Activated naive CD8-positive, alpha-beta T cell treated with anti-CD3 and anti-CD28 coated beads, Interleukin-2, amount 50 U/mL, for 24 hours (primary cell): Measurements from ENCODE around the gene MLF1.

Experiments
- ATAC-seq: fragments of 150-1000 bp; cut with Tn5 transposase; one replicate; pipeline ENCODE4 v1.10.0; 2021
- DNase-seq: peaks from one replicate; pipeline ENCODE4 v3.0.0; 2021
- H3K27ac Mint-ChIP-seq: one replicate; pipeline ENCODE4 v1.8.0; 2021; ENCODE audit warnings: mild to moderate bottlenecking, mixed read lengths
- H3K27me3 Mint-ChIP-seq: one replicate; pipeline ENCODE4 v1.8.0; 2021; ENCODE audit warnings: mixed read lengths
- H3K36me3 Mint-ChIP-seq: one replicate; pipeline ENCODE4 v1.8.0; 2021; ENCODE audit warnings: low read depth, mixed read lengths
- H3K4me1 Mint-ChIP-seq: one replicate; pipeline ENCODE4 v1.8.0; 2021; ENCODE audit warnings: mixed read lengths
- H3K4me3 Mint-ChIP-seq: one replicate; pipeline ENCODE4 v1.8.0; 2021; ENCODE audit warnings: mild to moderate bottlenecking, moderate library complexity, mixed read lengths
- H3K9me3 Mint-ChIP-seq: one replicate; pipeline ENCODE4 v1.8.0; 2021; ENCODE audit warnings: mixed read lengths

MLF1 gene

DNA sequence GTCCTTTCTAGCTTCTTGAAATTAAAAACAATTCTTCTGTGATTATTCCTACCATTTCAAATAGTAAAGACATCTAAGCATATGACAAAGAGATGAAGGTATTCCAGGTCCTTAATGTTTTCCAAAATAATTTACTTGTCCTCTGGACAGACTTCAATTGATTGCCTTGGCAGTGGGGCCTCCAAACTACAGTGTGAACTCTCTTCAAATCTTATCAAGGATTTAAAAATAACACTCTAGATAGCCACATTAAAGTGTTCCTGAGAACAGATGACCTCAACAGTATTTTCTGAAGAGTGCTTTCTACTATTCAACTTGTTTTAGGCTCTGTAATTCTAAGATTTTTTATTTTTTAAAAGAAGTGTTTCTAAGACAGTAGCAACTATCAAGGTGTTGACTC, 7.9 kb upstream of the MLF1 start:
- ATAC-seq (no peak), DNase-seq (no peak)
- Mint-ChIP-seq H3K36me3 (no peaks in the 10 kb centered on the region), H3K4me3 (no peak overlapping the region), H3K4me1 (no peaks in the 10 kb centered on the region), H3K27me3 (peaks cover 3% of the 10 kb centered on the region), H3K9me3 (peaks cover 9% of the 10 kb centered on the region), H3K27ac (no peak overlapping the region)

DNA sequence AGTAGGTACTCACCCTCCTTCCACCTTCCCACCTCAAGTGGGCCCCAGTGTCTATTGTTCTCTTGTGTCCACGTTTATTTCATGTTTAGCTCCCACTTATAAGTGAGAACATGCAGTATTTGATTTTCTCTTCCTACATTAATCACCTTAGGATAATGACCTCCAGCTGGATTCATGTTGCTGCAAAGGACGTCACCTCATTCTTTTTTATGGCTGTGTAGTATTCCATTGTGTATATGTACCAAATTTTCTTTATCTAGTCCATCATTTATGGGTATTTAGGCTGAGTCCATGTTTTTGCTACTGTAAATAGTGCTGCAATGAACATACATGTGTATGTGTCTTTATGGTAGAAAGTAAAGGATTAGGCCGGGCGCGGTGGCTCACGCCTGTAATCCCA, 5.9 kb upstream of the MLF1 start:
- no peak overlapping the region for H3K4me3 Mint-ChIP-seq
- no peaks in the 10 kb centered on the region for H3K36me3 Mint-ChIP-seq
- no peak for ATAC-seq
- no peak for DNase-seq
- H3K4me1 Mint-ChIP-seq, result no peaks in the 10 kb centered on the region
- H3K27ac Mint-ChIP-seq, result no peak overlapping the region
- H3K27me3 Mint-ChIP-seq, result peaks cover 17% of the 10 kb centered on the region
- H3K9me3 Mint-ChIP-seq, result peaks cover 9% of the 10 kb centered on the region

DNA sequence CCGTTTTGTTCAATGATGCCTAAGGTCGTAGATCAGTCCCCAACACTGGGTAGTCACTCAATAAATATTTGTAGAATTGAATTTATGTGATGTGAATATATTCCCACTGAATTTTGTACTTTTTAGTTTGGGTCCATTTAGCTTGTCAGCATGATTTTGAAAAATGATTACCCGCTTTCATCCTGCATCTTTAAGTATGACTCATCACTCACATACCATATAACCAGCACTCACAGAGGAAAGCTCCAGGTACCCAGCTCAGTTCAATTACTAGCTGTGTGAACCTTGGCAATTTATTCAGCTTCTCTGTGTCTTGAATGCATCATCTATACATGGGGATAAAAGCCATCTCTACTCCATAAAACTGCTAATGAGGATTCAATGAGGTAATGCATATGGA, 2.2 kb upstream of the MLF1 start:
- no peak for ATAC-seq
- DNase-seq, result no peak
- peaks cover 2% of the 10 kb centered on the region for H3K36me3 Mint-ChIP-seq
- H3K27ac Mint-ChIP-seq, result no peak overlapping the region
- H3K27me3 Mint-ChIP-seq, result peaks cover 31% of the 10 kb centered on the region
- H3K4me3 Mint-ChIP-seq, result no peak overlapping the region
- H3K4me1 Mint-ChIP-seq, result peaks cover 11% of the 10 kb centered on the region
- H3K9me3 Mint-ChIP-seq, result peaks cover 13% of the 10 kb centered on the region

DNA sequence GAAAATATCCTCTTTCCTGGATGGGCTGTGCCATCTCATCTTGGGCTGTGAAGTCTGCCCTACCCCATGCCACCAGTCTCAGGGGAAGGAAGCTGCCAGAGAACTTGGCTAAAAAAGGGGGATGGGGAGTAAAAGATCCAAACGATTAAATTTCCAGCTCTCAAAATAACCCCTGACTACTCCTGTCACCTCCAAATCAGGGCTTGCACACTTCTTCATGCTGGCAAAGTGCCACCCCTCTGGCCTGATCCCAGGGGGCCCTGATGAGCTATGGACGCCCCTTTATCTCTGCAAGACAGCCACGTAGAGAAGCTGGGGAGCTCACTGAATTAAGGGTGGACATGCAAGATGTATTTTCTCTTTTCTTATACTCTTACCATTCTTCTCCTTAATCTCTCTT, 1.2 kb upstream of the MLF1 start:
- ATAC-seq (no peak), DNase-seq (no peak)
- H3K36me3 Mint-ChIP-seq, result peaks cover 2% of the 10 kb centered on the region
- no peak overlapping the region for H3K27ac Mint-ChIP-seq
- H3K4me3 Mint-ChIP-seq, result no peak overlapping the region
- peaks cover 13% of the 10 kb centered on the region for H3K9me3 Mint-ChIP-seq
- H3K4me1 Mint-ChIP-seq, result peaks cover 11% of the 10 kb centered on the region
- peaks cover 31% of the 10 kb centered on the region for H3K27me3 Mint-ChIP-seq

DNA sequence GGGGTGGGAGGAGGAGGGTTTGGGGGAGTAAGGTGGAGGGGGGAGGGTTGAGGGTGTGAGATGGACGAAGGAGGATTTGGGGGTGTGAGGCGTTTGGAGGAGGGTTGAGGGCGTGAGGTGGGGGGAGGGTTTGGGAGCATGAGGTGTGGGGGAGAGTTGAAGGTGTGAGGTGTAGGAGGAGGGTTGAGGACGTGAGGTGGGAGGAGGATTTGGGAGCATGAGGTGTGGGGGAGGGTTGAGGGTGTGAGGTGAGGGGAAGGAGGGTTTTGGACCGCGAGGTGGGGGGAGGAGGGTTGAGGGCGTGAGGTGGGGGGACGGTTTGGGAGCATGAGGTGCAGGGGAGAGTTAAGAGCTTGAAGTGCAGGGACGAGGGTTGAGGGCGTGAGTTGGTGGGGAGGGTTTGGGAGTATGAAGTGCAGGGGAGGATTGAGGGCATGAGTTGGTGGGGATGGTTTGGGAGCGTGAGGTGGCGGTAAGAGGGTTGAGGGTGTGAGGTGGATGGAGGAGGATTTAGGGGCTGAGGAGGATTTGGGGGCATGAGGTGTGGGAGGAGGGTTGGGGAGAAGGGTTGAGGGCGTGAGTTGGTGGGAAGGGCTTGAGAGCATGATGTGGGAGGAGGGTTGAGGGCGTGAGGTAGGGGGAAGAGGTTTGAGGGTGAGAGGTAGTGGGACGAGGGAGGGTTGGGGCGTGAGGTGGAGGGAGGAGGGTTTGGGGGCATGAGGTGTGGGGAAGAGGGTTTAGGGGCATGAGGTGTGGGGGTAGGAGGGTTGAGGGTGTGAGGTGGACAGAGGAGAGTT, 1.2 kb downstream of the MLF1 start:
- Mint-ChIP-seq H3K36me3 (peaks cover 2% of the 10 kb centered on the region), H3K4me3 (no peak overlapping the region), H3K9me3 (peaks cover 4% of the 10 kb centered on the region), H3K4me1 (peaks cover 11% of the 10 kb centered on the region), H3K27me3 (peaks cover 28% of the 10 kb centered on the region), H3K27ac (no peak overlapping the region)
- ATAC-seq, result no peak
- DNase-seq, result no peak

DNA sequence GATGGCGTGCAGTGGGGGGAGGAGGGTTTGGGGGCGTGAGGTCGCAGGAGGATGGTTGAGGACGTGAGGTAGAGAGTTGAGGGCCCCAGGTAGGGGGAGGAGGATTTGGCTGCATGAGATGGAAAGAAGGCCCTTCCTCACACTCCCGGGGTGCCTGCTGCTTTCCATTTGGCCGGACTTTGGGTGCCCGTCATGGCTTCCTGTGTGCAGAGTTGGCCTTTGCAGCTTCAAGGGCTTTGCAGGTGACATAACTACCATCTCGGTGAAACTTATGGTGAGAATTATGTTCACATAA, 1.7 kb downstream of the MLF1 start:
- H3K4me3 Mint-ChIP-seq, result no peak overlapping the region
- H3K36me3 Mint-ChIP-seq, result peaks cover 2% of the 10 kb centered on the region
- peaks cover 11% of the 10 kb centered on the region for H3K4me1 Mint-ChIP-seq
- ATAC-seq, result no peak
- DNase-seq, result no peak
- H3K9me3 Mint-ChIP-seq, result peaks cover 4% of the 10 kb centered on the region
- peaks cover 28% of the 10 kb centered on the region for H3K27me3 Mint-ChIP-seq
- H3K27ac Mint-ChIP-seq, result no peak overlapping the region

DNA sequence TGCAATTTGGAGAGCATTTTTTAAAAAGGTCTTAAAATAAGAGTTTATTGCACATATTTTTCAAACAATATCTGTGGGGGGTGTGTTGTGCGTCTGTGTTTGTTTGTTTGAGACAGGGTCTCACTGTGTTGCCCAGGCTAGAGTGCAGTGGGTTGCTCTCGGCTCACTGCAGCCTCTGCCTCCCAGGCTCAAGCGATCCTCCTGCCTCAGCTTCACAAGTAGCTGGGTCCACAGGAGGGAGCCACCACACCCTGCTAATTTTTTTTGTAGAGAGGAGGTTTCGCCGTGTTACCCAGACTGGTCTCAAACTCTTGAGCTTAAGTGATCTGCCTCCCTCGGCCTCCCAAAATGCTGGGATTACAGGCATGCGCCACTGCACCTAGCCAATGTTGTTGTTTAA, 2.7 kb downstream of the MLF1 start:
- Mint-ChIP-seq H3K4me3 (no peak overlapping the region), H3K36me3 (peaks cover 2% of the 10 kb centered on the region), H3K9me3 (peaks cover 4% of the 10 kb centered on the region), H3K27ac (no peak overlapping the region), H3K27me3 (peaks cover 28% of the 10 kb centered on the region), H3K4me1 (peaks cover 11% of the 10 kb centered on the region)
- DNase-seq, result no peak
- no peak for ATAC-seq

DNA sequence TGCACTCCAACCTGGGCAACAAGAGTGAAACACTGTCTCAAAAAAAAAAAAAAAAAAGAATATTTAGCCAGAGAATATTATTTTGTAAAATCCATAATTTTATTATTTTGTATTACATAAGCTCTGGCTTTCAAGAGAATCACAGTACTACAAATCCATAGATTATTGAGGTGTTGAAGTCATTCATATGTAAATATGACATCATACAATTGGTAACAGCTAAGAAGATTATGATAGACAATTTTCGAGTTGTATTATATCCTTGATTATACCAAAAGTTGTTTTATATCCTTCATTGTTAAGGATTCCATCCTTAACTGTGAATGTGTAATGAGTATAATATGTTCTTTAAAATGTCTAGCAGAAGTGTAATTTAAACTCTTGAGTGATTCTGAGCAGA, 3.7 kb downstream of the MLF1 start:
- ATAC-seq, result no peak
- peaks cover 11% of the 10 kb centered on the region for H3K4me1 Mint-ChIP-seq

DNA sequence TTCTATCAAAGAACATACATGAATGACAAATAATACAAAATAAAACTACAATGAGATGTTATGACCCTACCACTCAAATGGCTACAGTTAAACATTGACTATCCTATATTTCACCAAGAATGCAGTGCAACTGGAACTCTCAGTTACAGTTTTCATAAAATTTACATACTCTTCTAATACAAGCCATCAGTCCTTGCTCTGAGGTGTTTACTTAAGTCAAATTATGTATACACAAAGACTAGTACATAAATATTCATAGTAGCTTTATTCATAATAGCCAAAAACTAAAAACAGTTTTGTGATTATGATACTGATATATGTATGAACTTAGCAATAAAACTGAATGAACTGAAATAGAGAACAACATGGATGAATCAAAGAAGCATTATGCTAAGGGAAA, 19.2 kb downstream of the MLF1 start:
- ATAC-seq, result no peak
- Mint-ChIP-seq H3K9me3 (no peaks in the 10 kb centered on the region), H3K4me3 (no peak overlapping the region), H3K27me3 (peaks cover 2% of the 10 kb centered on the region), H3K27ac (no peak overlapping the region), H3K36me3 (no peaks in the 10 kb centered on the region), H3K4me1 (no peaks in the 10 kb centered on the region)
- no peak for DNase-seq

More for the DNA sequence above, 3.7 kb downstream of the MLF1 start:
- no peak for DNase-seq
- H3K9me3 Mint-ChIP-seq, result peaks cover 4% of the 10 kb centered on the region
- peaks cover 20% of the 10 kb centered on the region for H3K27me3 Mint-ChIP-seq
- H3K36me3 Mint-ChIP-seq, result peaks cover 2% of the 10 kb centered on the region
- H3K27ac Mint-ChIP-seq, result no peak overlapping the region
- no peak overlapping the region for H3K4me3 Mint-ChIP-seq

DNA sequence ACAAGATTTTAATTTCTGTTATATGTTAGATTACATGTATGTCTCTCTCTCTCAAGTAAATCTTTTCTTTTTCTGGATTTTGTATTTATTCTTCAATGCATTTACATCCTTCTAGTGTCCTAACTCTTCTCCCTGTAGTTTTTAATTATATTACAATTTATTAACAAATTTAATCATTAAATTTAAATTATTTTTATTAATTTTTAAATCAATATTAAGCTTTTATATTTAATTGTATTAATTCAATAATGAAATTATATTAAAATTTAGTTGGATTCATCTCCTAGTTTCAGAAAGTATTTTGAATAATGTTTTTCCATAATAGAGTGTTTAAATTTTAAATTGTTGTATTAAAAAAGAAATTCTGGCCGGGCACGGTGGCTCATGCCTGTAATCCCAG, 29.8 kb downstream of the MLF1 start:
- DNase-seq, result no peak
- H3K9me3 Mint-ChIP-seq, result no peaks in the 10 kb centered on the region
- no peaks in the 10 kb centered on the region for H3K4me1 Mint-ChIP-seq
- no peak for ATAC-seq
- no peak overlapping the region for H3K4me3 Mint-ChIP-seq
- no peaks in the 10 kb centered on the region for H3K36me3 Mint-ChIP-seq
- H3K27ac Mint-ChIP-seq, result no peak overlapping the region
- H3K27me3 Mint-ChIP-seq, result no peaks in the 10 kb centered on the region

DNA sequence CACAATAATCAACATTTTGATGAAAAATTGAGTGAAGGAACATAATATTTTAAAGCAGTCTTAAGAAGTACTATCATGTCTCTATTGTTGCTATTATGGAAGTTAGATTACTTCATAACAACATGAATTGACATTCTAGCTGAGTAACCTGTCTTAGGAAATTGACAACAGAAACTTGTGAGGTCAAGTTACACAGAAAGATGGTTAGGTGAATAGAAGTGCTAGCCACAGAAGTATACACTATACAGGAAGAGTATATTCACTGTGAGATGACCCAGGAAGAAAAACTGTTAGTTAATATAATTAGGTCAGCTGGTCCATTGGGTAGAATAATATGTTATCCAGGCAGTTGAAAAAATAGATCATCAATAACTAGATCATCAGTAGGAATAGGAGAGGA, 31.2 kb downstream of the MLF1 start:
- H3K36me3 Mint-ChIP-seq, result no peaks in the 10 kb centered on the region
- no peak for DNase-seq
- H3K4me3 Mint-ChIP-seq, result no peak overlapping the region
- H3K4me1 Mint-ChIP-seq, result no peaks in the 10 kb centered on the region
- no peak for ATAC-seq
- H3K27me3 Mint-ChIP-seq, result no peaks in the 10 kb centered on the region
- no peak overlapping the region for H3K27ac Mint-ChIP-seq
- no peaks in the 10 kb centered on the region for H3K9me3 Mint-ChIP-seq

DNA sequence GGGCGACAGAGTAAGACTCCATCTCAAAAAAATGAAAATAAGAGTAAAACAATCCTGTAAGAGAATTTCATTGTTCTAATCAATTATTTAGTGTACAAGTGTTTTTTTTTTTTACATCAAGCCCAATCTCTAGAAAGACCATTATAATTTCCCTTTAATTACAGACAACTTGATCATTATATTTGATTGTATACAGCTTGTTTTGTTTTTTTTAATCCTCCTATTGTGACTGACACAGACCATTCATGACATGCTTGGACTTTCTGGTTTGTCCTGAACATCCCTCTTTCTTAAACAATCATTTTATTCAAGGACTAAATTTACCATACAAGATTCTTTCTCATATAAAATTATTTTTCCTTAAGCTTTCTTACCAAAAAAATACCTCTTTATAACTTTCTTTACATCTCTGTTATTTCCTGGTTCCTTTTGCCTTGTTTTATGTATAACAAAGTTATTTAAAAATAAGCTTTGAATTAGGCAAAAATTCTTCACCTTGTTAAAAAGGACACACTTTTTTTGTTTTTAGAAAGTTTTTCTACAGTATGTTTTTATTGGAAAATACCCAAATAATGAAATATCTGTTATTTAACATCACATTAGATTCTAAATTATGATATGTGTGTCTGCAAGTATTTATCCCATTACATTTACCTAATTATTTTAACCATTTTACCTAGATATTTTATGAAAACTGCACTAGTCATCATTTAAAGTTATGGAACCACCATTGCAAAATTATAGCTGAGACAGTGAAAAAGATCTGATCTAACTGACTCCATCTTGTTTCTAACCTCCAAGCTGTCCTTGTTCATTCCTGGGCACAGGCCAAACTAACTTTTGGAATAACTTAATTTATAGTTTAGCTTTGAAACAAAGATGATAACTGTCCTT, 47.2 kb downstream of the MLF1 start:
- DNase-seq (no peak), ATAC-seq (no peak)
- Mint-ChIP-seq H3K9me3 (peaks cover 12% of the 10 kb centered on the region), H3K4me3 (no peak overlapping the region), H3K36me3 (peaks cover 2% of the 10 kb centered on the region), H3K4me1 (no peaks in the 10 kb centered on the region), H3K27ac (no peak overlapping the region), H3K27me3 (peaks cover 11% of the 10 kb centered on the region)

DNA sequence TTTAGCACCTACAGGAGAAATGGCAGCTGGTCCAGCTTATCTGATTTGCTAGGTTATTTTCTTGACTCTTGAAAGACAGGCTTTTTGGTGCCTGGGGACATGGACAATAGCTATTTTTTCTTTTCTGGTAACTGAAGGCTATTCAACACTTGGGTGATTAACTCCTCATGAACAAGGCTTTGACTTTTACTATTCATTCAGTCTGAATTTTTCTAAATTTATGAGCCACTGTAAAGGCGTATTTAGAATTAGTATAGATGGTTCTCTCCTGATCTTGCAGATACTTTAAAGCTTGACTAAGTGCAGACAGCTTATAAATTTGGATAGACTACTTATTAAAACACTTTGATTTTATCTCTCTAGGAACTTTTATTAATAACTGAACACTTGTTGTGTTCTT, 54.9 kb downstream of the MLF1 start:
- H3K36me3 Mint-ChIP-seq, result no peaks in the 10 kb centered on the region
- no peak overlapping the region for H3K4me3 Mint-ChIP-seq
- ATAC-seq, result no peak
- DNase-seq, result no peak
- H3K4me1 Mint-ChIP-seq, result no peaks in the 10 kb centered on the region
- H3K27ac Mint-ChIP-seq, result no peak overlapping the region
- peaks cover 4% of the 10 kb centered on the region for H3K9me3 Mint-ChIP-seq
- H3K27me3 Mint-ChIP-seq, result peaks cover 9% of the 10 kb centered on the region

DNA sequence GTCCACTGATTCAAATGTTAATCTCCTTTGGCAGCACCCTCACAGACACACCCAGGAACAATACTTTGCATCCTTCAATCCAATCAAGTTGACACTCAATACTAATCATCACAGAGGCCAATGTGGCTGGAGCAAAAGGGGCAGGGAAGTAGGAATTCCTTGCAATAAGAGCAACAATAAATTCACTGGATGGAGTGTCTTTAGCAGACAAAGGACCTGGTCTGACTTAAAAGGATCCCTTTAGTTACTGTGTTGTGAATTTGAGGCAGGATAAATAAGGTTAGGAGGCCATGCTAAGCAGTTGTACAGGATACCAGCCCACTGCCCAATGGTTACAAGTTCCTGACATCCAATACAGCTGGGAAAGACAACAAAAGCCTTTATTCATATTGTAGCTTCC, 61.0 kb downstream of the MLF1 start:
- H3K4me3 Mint-ChIP-seq, result no peak overlapping the region
- peaks cover 4% of the 10 kb centered on the region for H3K9me3 Mint-ChIP-seq
- H3K4me1 Mint-ChIP-seq, result no peaks in the 10 kb centered on the region
- no peak overlapping the region for H3K27ac Mint-ChIP-seq
- peaks cover 14% of the 10 kb centered on the region for H3K27me3 Mint-ChIP-seq
- H3K36me3 Mint-ChIP-seq, result no peaks in the 10 kb centered on the region
- DNase-seq (no peak), ATAC-seq (no peak)

DNA sequence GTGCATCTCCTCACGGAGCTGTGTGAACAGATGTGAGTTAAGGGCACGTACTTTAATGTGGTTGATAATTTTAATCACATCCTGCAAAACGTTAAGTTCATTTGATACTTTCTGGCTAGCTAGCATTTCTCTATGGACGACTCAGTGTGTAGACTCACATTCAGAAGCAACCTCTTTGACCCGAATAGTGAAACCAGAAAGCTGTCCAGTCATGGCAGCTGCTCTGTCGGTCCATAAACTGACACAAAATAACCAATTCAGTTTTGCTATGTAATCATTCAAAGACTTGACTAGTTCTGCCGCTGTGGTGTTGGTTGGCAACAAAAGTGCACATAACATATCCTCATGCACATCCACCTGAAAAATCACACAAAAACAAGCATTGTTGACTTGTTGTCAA, 69.7 kb downstream of the MLF1 start:
- Mint-ChIP-seq H3K36me3 (peaks cover 2% of the 10 kb centered on the region), H3K4me3 (no peak overlapping the region), H3K27me3 (no peaks in the 10 kb centered on the region), H3K9me3 (no peaks in the 10 kb centered on the region), H3K4me1 (peaks cover 16% of the 10 kb centered on the region), H3K27ac (no peak overlapping the region)
- DNase-seq (no peak), ATAC-seq (no peak)
